ENCODE measurements around the gene PLEKHH2. TPM values are rescaled to one million over a fixed set of nuclear protein-coding genes. Genes with fewer than 3 reads are reported as not detected.

Gene PLEKHH2
- total RNA-seq, 1 experiment from 2014 or later: 3.1 TPM

DNA sequence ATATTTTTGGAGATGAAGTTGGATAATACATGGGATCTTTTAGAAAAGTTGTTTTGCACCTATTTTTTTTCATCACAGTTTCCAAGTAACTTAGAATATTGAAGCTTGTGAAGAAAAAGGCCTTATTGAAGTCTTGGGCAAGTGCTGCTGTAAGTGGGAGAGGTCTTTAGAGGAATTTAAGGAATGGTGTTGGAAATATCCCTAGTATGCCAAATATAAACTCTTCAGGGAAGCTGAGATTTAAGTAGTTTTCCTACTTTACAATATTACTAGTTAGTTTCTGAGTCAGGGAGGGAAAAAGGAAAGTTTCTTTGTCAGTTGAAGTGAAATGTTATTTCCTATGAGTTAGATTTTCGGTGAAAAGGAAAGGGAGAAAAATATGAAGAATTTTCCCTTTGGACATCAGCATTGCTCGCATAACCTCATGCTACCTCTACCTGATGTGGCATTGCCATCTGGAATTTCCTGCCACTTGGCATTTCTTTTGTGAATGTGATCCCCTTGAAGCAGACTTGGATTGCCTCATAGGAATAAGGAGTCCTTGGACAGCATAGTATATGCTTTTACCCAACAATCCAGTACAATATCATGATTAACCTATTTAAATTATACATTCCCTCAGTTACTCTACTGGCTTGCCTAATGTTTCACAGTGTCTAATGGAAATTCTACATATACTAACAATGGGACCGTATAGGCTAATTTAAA lies 12.1 kb downstream of the PLEKHH2 start:
- Histone ChIP-seq H3K23me2 (ENCODE audit: insufficient read length, low read depth, low read length, poor library complexity, severe bottlenecking) (no peaks in the 10 kb centered on the region), H4K91ac (ENCODE audit: insufficient read length, low read depth, low read length) (no peak overlapping the region), H4K8ac (replicated peaks; ENCODE audit: insufficient read length, low read depth, low read length) (no peak overlapping the region), H3K27ac (ENCODE audit: insufficient read length, low read depth, low read length) (no peak overlapping the region), H4K5ac (ENCODE audit: insufficient read length, low read depth, low read length) (no peak overlapping the region), H2BK20ac (ENCODE audit: low read depth, low read length, poor library complexity, severe bottlenecking) (no peak overlapping the region), H3K18ac (ENCODE audit: insufficient read length, low read depth, low read length) (no peak overlapping the region), H2BK120ac (ENCODE audit: low read depth, low read length, poor library complexity, severe bottlenecking) (no peak overlapping the region), H3T11ph (ENCODE audit: low read length) (no peak overlapping the region), H3K23ac (ENCODE audit: insufficient read length, low read depth, low read length) (no peak overlapping the region), H3K4ac (ENCODE audit: low read depth, low read length) (no peak overlapping the region), H2AFZ (ENCODE audit: low read length) (no peak overlapping the region), H3K4me2 (ENCODE audit: insufficient read depth, insufficient read length, low read length) (no peak overlapping the region), H2BK15ac (ENCODE audit: low read depth, low read length) (no peak overlapping the region), H4K20me1 (ENCODE audit: control insufficient read depth, insufficient read depth, insufficient read length) (no peaks in the 10 kb centered on the region), H3K4me1 (ENCODE audit: insufficient read depth, low read length) (no peaks in the 10 kb centered on the region), H3K79me1 (ENCODE audit: insufficient read depth, low read depth, low read length, poor library complexity, severe bottlenecking) (no peaks in the 10 kb centered on the region), H3K9me3 (ENCODE audit: control insufficient read depth, low read depth, low read length) (no peaks in the 10 kb centered on the region), H2AK5ac (ENCODE audit: insufficient read length, low read length) (no peak overlapping the region), H3K79me2 (ENCODE audit: insufficient read depth, low read length) (no peaks in the 10 kb centered on the region), H3K56ac (ENCODE audit: insufficient read length, low read depth, low read length) (no peak overlapping the region), H2BK12ac (ENCODE audit: insufficient read length, low read depth, low read length) (no peak overlapping the region), H2BK5ac (ENCODE audit: insufficient read length, low read length) (no peak overlapping the region), H3K27me3 (ENCODE audit: insufficient read depth, low read length) (no peaks in the 10 kb centered on the region), H3K9ac (ENCODE audit: extremely low read depth, insufficient read length, low read length) (no peak overlapping the region), H3K14ac (ENCODE audit: insufficient read depth, low read length) (no peak overlapping the region)
- Mint-ChIP-seq H3K36me3 (ENCODE audit: insufficient read depth in 1 of 3, low read depth in 3 of 3) (no peaks in the 10 kb centered on the region), H3K4me1 (no peaks in the 10 kb centered on the region), H3K27ac (peak overlapping the region in 1 of 3 experiments; percentile 34; a peak in 1 of 7 replicates), H3K9me3 (no peaks in the 10 kb centered on the region), H3K4me3 (no peak overlapping the region), H3K27me3 (ENCODE audit: low read depth) (no peaks in the 10 kb centered on the region; the same call in 1 of the 2 replicates)
- no peak for DNase-seq
- TF ChIP-seq, protein P1, sequence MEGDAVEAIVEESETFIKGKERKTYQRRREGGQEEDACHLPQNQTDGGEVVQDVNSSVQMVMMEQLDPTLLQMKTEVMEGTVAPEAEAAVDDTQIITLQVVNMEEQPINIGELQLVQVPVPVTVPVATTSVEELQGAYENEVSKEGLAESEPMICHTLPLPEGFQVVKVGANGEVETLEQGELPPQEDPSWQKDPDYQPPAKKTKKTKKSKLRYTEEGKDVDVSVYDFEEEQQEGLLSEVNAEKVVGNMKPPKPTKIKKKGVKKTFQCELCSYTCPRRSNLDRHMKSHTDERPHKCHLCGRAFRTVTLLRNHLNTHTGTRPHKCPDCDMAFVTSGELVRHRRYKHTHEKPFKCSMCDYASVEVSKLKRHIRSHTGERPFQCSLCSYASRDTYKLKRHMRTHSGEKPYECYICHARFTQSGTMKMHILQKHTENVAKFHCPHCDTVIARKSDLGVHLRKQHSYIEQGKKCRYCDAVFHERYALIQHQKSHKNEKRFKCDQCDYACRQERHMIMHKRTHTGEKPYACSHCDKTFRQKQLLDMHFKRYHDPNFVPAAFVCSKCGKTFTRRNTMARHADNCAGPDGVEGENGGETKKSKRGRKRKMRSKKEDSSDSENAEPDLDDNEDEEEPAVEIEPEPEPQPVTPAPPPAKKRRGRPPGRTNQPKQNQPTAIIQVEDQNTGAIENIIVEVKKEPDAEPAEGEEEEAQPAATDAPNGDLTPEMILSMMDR (conservative IDR thresholded peaks at IDR 0.05): no peak
- WGBS (ENCODE audit: extremely low coverage, insufficient read length, low lambda C conversion rate): 100% methylated on average over 1 of the region's 3 CpGs

Data from H9 (cell line).